HEK293 (cell line): ENCODE data around the gene ZNF532.

Experiments used
- ZBTB1 ChIP-seq: fragments of 450-650 bp; formaldehyde crosslinking; IDR thresholded peaks from 2 replicates; pipeline ENCODE4 v1.5.1; 2016; ENCODE audit warnings: missing biosample characterization, missing genetic modification characterization
- ZNF423 ChIP-seq: fragments of 450-650 bp; formaldehyde crosslinking; IDR thresholded peaks from 2 replicates; pipeline ENCODE4 v1.5.1; 2016; ENCODE audit warnings: missing biosample characterization, missing genetic modification characterization
- ZNF558 ChIP-seq: fragments of 450-650 bp; formaldehyde crosslinking; IDR thresholded peaks from 2 replicates; pipeline ENCODE4 v1.5.1; 2016; ENCODE audit warnings: missing biosample characterization, missing genetic modification characterization
- ZNF785 ChIP-seq: fragments of 450-650 bp; formaldehyde crosslinking; IDR thresholded peaks from 2 replicates; pipeline ENCODE4 v1.5.1; 2016; ENCODE audit warnings: missing biosample characterization, missing genetic modification characterization
- TF ChIP-seq, protein P1 (sequence below): fragments of 450-650 bp; formaldehyde crosslinking; IDR thresholded peaks from 2 replicates; pipeline ENCODE4 v1.5.1; 2016; ENCODE audit warnings: missing biosample characterization, missing genetic modification characterization

DNA sequence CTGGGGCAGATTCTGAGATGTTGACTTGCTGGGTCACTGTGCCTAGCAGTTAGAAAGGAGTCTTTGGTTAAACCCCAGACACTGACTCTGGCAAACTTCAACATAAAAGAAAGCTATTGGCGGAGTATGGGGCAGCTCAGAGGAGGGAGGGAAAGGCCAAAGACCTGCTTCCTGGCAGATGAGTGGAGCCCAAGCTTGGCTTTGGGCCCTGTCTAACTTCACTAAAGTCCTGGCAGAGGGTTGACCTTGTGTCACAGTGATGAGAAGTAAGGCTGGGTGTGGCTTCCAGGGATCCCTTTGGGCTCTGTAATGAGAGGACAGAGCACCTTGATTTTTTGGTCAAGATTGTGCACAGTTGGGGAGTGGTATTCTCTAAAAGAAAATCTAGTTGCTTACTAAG, 145.2 kb downstream of the ZNF532 start:
- TF ChIP-seq ZNF558 (tag by site-specific recombination) (no peak), ZBTB1 (no peak), ZNF423 (tag by site-specific recombination) (no peak), ZNF785 (tag by site-specific recombination) (no peak)
- TF ChIP-seq, protein P1, sequence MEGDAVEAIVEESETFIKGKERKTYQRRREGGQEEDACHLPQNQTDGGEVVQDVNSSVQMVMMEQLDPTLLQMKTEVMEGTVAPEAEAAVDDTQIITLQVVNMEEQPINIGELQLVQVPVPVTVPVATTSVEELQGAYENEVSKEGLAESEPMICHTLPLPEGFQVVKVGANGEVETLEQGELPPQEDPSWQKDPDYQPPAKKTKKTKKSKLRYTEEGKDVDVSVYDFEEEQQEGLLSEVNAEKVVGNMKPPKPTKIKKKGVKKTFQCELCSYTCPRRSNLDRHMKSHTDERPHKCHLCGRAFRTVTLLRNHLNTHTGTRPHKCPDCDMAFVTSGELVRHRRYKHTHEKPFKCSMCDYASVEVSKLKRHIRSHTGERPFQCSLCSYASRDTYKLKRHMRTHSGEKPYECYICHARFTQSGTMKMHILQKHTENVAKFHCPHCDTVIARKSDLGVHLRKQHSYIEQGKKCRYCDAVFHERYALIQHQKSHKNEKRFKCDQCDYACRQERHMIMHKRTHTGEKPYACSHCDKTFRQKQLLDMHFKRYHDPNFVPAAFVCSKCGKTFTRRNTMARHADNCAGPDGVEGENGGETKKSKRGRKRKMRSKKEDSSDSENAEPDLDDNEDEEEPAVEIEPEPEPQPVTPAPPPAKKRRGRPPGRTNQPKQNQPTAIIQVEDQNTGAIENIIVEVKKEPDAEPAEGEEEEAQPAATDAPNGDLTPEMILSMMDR (tag by site-specific recombination), result no peak
